Sigmoid colon (tissue), 4 donors: ENCODE measurements around the gene CDC42BPG.
A peak's percentile ranks its signal among the peaks of the same experiment; 100 is the strongest.

Source experiments
- CTCF ChIP-seq, 4 experiments: fragments of 450-650 bp in 3 of 4; fragments of 200-600 bp in 1 of 4; IDR thresholded peaks; one replicate each; pipeline ENCODE4 v1.5.1; 2016 to 2019; ENCODE audit warnings: antibody characterized with exemption in 4 of 4, mild to moderate bottlenecking in 3 of 4, moderate library complexity in 2 of 4
- EP300 ChIP-seq, 4 donors: sonication (generic); formaldehyde crosslinking; IDR thresholded peaks; one replicate each; pipeline ENCODE4 v1.6.1; 2017; ENCODE audit warnings: antibody characterized with exemption in 4 of 4
- POLR2A ChIP-seq, 2 donors: fragments of 450-650 bp; IDR thresholded peaks; one replicate each; pipeline ENCODE4 v1.6.1; 2016; ENCODE audit warnings: antibody characterized with exemption in 2 of 2, mild to moderate bottlenecking in 2 of 2, moderate library complexity in 2 of 2
- POLR2AphosphoS5 ChIP-seq, 4 donors: sonication (generic); formaldehyde crosslinking; IDR thresholded peaks; one replicate each; pipeline ENCODE4 v1.6.1; 2017; ENCODE audit warnings: antibody characterized with exemption in 4 of 4

- TF ChIP-seq CTCF (IDR thresholded peaks at IDR 0.05): peak in 1 of 4 experiments; percentile 8
- TF ChIP-seq POLR2A (IDR thresholded peaks at IDR 0.05): peak in 1 of 2 donors; percentile 3
- peak in 3 of 4 donors; percentile 4 to 52 (median 49) for TF ChIP-seq POLR2AphosphoS5 (IDR thresholded peaks at IDR 0.05)
- no peak for TF ChIP-seq EP300 (IDR thresholded peaks at IDR 0.05)
Observed at GRCh38 chr11:64803158-64803845, 41.2 kb downstream of the CDC42BPG start, which contains the start of gene MAP4K2.
